Activated naive CD4-positive, alpha-beta T cell treated with anti-CD3 and anti-CD28 coated beads, Interleukin-2, amount 10 ng/mL, durations not matched to agents 7 days and 5 days (primary cell): ENCODE results near the gene E2F3.

Experiments used
- CTCF ChIA-PET: fragments of 350-600 bp; sonication (Branson Sonifier 250); formaldehyde crosslinking; loops from one replicate; lab custom pipeline; 2021; ENCODE audit warnings: antibody characterized with exemption; lab: Charles Lee
- DNase-seq: peaks from one replicate; pipeline ENCODE4 v3.0.0-alpha.2; 2020
- H3K27ac Mint-ChIP-seq: one replicate; pipeline ENCODE4 v1.8.0; 2021; ENCODE audit warnings: mild to moderate bottlenecking, moderate library complexity, mixed read lengths
- H3K27me3 Mint-ChIP-seq: one replicate; pipeline ENCODE4 v1.8.0; 2021; ENCODE audit warnings: mild to moderate bottlenecking, mixed read lengths
- H3K36me3 Mint-ChIP-seq: one replicate; pipeline ENCODE4 v1.8.0; 2021; ENCODE audit warnings: mixed read lengths
- H3K4me1 Mint-ChIP-seq: one replicate; pipeline ENCODE4 v1.8.0; 2021; ENCODE audit warnings: mixed read lengths
- H3K4me3 Mint-ChIP-seq: one replicate; pipeline ENCODE4 v1.8.0; 2021; ENCODE audit warnings: mild to moderate bottlenecking, moderate library complexity, mixed read lengths
- H3K9me3 Mint-ChIP-seq: one replicate; pipeline ENCODE4 v1.8.0; 2021; ENCODE audit warnings: mixed read lengths

Gene E2F3

DNA sequence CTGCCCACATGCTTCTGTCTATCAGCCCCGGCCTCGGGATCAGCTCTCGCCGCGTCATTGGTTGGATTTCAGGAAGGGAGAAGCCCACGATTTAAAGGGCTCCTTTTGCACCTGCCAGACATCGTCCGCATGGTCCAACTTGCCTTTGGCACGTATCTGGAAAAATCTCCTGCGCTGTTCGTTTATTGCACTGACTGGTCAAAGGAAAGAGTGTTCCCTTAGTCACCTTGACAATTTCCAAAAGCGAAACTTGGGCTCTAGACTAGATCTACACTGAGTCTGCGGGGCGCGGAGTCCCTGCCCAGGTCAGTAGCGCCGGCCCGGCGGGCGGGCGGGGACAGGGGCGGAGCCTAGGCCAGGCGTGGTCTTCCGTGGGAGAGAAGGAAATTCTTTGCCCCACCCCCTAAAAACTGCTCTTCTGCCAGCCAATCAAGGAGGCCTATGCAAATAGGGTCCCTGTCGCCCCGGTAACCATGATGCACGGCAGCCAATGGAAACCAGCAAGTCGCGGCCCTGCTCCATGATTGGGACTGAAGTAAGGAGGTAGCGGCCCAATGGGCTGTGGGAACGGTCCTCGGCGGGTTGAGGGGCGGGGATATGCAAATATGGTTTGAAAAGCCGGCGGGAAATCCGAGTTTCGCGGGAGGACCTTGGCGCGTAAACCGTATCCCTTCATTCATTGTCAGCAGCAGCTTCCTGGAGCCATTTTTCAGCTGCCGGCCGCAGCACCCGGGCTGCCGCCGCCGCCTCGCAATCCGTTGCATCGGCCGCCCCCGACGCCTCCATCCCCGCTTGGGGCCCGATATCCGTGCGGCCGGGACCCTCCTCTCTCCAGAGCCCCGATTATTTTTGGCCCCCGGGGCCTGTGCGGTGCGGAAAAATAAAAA lies at the start of gene E2F3:
Gene E2F3 (plus strand): TSS at position 675 of the 887 bp plus-strand sequence. CDS start 354 bp downstream, outside the sequence.
- peaks cover 14% of the 10 kb centered on the region for H3K36me3 Mint-ChIP-seq
- peak within 1 kb of the TSS; percentile 98 for H3K27ac Mint-ChIP-seq
- H3K4me1 Mint-ChIP-seq = peaks cover 43% of the 10 kb centered on the region
- CTCF ChIA-PET = interaction anchor here (0.7 to 1.2 kb wide), 2 partner anchors 82 to 109 kb away, joined by 3 to 4 read pairs; no protein-coding TSS in a partner anchor
- peak; percentile 100 for DNase-seq
- H3K9me3 Mint-ChIP-seq = no peaks in the 10 kb centered on the region
- peak within 1 kb of the TSS; percentile 93 for H3K4me3 Mint-ChIP-seq
- H3K27me3 Mint-ChIP-seq = no peaks in the 10 kb centered on the region

DNA sequence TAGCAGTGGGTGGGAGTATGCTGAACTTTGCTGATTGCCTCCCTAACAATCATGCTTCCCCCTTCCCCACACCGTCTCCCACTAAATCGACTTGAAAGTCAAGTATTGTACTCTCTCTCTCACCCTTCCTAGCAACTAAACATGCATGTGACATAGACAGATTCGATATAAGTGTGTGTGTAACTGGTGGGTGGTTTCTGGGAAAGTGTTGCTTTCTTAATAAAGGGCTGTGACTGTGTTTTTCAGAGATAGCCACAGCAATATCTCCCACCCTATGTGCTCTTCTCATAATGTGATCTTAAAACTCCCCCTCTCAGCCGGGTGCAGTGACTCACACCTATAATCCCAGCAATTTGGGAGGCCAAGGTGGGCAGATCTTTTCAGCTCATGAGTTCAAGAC lies 49.3 kb upstream of the E2F3 start:
- H3K4me3 Mint-ChIP-seq = no peak overlapping the region
- peaks cover 8% of the 10 kb centered on the region for H3K27me3 Mint-ChIP-seq
- H3K9me3 Mint-ChIP-seq = peaks cover 14% of the 10 kb centered on the region
- H3K4me1 Mint-ChIP-seq = no peaks in the 10 kb centered on the region
- CTCF ChIA-PET = no interaction called here
- DNase-seq = no peak
- H3K36me3 Mint-ChIP-seq = peaks cover 5% of the 10 kb centered on the region
- no peak overlapping the region for H3K27ac Mint-ChIP-seq

DNA sequence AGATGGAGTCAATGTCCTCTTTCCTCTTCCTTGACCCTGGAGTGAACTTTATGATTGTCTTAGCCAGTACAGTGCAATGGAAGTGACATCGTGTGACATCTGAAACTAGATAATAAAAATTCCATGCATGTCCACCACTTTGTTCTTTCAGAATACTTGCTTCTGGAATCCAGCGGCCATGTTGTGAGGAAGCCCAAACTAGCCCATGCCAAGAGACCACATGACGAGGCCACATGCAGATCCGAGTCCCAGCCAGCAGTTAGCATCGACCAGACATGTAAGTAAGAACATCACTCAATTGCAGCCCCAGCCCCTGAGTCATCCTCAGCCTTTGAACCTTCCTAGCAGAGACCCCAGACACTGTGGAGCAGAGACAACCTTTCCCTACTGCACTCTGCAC lies 48.5 kb upstream of the E2F3 start:
- Mint-ChIP-seq H3K9me3 (peaks cover 16% of the 10 kb centered on the region), H3K27me3 (peaks cover 8% of the 10 kb centered on the region), H3K36me3 (peaks cover 5% of the 10 kb centered on the region), H3K27ac (no peak overlapping the region), H3K4me1 (no peaks in the 10 kb centered on the region), H3K4me3 (no peak overlapping the region)
- no peak for DNase-seq
- CTCF ChIA-PET = no interaction called here

DNA sequence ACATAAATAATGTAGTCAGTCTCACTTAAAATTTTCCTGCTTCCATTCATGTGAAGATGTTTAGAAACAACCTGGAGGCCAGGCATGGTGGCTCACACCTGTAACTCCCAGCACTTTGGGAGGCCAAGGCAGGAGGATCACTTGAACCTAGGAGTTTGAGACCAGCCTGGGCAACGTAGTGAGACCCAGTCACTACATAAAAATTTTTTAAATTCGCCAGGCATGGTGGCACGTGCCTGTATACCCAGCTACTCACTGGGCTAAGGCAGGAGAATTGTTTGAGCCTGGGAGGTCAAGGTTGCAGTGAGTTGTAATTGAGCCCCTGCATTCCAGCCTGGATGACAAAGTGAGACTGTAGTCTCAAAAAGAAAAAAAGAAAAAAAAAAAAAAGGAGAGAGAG lies 47.3 kb upstream of the E2F3 start:
- H3K36me3 Mint-ChIP-seq = peaks cover 5% of the 10 kb centered on the region
- H3K27ac Mint-ChIP-seq = no peak overlapping the region
- no peak overlapping the region for H3K4me3 Mint-ChIP-seq
- CTCF ChIA-PET = no interaction called here
- H3K27me3 Mint-ChIP-seq = peaks cover 12% of the 10 kb centered on the region
- no peaks in the 10 kb centered on the region for H3K4me1 Mint-ChIP-seq
- H3K9me3 Mint-ChIP-seq = peaks cover 17% of the 10 kb centered on the region
- no peak for DNase-seq

DNA sequence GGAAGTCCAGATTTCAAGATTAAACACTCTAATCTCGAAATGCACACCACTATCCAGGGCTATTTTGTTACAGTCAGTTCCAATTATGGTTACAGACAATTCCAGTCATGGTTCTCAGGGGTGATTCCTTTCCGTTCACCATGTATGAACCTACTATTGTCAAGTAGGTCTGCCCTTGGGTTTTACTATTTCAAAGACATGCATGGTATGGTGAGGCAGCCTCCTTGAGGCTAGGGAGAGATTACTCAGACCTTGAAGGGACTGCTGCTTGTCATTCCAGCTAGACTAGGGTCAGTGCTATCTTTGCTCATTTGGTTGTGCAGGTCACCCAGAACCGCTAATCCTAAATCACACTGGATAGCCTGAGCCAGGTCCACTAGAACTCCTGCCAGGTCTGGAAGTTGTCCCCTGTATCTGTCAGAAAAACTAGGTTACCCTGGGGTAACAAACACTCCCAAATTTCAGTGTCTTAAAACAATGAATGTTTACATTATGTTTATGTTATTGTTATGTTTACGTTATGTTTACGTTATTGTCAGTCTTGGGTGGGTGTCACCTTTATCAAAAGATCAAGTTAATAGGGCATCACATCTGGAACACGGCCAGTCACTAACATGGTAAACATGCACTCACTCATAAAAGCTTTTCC lies 41.1 kb upstream of the E2F3 start:
- no peak for DNase-seq
- peaks cover 9% of the 10 kb centered on the region for H3K27me3 Mint-ChIP-seq
- CTCF ChIA-PET = no interaction called here
- no peak overlapping the region for H3K4me3 Mint-ChIP-seq
- H3K27ac Mint-ChIP-seq = no peak overlapping the region
- peaks cover 5% of the 10 kb centered on the region for H3K36me3 Mint-ChIP-seq
- peaks cover 17% of the 10 kb centered on the region for H3K9me3 Mint-ChIP-seq
- H3K4me1 Mint-ChIP-seq = peaks cover 16% of the 10 kb centered on the region

DNA sequence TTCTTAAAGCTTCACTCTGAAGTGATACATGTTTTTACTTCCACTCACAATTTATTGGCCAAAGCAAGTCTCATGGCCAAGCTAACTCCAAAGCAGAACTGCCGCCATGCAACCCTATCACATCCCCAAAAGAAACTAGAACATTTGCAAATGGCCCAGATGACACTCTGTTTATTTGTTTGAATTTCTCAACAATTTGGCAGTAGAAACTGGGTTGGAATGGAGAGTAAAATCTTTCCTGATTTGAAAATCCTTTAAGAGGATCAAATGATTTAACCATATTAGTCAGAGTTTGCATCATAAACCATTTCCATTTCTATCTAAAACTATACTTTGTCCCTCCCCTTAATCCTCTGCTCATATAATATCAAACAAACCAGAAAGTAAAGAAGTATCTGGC lies 39.1 kb upstream of the E2F3 start:
- no peak overlapping the region for H3K27ac Mint-ChIP-seq
- CTCF ChIA-PET = interaction anchor here (1.5 kb wide), 1 partner anchor 165 kb away, joined by 4 read pairs; no protein-coding TSS in a partner anchor
- no peak for DNase-seq
- H3K4me1 Mint-ChIP-seq = peaks cover 36% of the 10 kb centered on the region
- H3K4me3 Mint-ChIP-seq = no peak overlapping the region
- H3K27me3 Mint-ChIP-seq = peaks cover 9% of the 10 kb centered on the region
- peaks cover 12% of the 10 kb centered on the region for H3K9me3 Mint-ChIP-seq
- peaks cover 5% of the 10 kb centered on the region for H3K36me3 Mint-ChIP-seq

DNA sequence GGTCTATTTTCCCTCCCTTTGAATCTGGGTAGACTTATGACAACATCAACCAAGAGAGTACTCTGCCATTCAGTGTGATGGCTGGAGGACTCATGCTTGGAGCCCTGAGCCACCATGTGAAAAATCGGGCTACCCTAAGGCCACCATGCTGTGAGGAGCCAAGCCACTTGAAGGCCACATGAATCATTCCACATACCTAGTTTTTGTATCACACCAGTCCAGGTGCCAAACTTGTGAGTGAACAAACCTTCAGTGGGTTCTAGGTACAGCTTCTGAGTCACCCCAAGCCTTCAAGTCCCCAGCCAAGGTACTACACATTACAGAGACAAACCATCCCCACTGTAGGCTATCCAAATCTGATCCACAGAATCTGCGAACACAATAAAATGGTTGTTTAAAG lies 37.4 kb upstream of the E2F3 start:
- CTCF ChIA-PET = no interaction called here
- H3K36me3 Mint-ChIP-seq = peaks cover 8% of the 10 kb centered on the region

DNA sequence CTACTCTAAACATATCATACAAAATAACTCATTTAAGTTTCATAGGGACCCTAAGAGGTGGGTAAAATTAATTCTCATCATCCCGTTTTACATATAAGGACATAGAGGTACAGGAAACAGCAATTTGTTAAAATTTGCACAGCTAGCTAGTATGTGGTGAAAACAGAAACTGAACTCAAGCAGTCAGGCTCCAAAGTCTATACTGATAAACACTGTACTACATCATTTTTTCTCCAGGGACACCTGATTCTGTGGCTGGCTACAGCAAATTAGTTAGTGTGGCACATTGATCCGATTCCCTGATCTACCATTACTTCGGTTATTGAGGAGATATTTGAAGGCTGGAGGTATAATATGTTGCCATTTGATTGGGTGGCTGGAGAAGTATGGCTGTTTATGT lies 36.2 kb upstream of the E2F3 start:
- peaks cover 13% of the 10 kb centered on the region for H3K9me3 Mint-ChIP-seq
- H3K27me3 Mint-ChIP-seq = peaks cover 4% of the 10 kb centered on the region
- H3K4me1 Mint-ChIP-seq = peaks cover 59% of the 10 kb centered on the region
- DNase-seq = peak; percentile 24
- CTCF ChIA-PET = interaction anchor here (0.6 to 2.0 kb wide), 8 partner anchors 9 to 165 kb away, joined by 3 to 10 read pairs (median 4); no protein-coding TSS in a partner anchor
- H3K27ac Mint-ChIP-seq = peak overlapping the region; percentile 100
- peaks cover 12% of the 10 kb centered on the region for H3K36me3 Mint-ChIP-seq
- peak overlapping the region; percentile 27 for H3K4me3 Mint-ChIP-seq

More for the DNA sequence above, 37.4 kb upstream of the E2F3 start:
- Mint-ChIP-seq H3K27me3 (peaks cover 4% of the 10 kb centered on the region), H3K27ac (peak overlapping the region; percentile 52), H3K9me3 (peaks cover 9% of the 10 kb centered on the region), H3K4me1 (peaks cover 50% of the 10 kb centered on the region), H3K4me3 (no peak overlapping the region)
- DNase-seq = no peak

DNA sequence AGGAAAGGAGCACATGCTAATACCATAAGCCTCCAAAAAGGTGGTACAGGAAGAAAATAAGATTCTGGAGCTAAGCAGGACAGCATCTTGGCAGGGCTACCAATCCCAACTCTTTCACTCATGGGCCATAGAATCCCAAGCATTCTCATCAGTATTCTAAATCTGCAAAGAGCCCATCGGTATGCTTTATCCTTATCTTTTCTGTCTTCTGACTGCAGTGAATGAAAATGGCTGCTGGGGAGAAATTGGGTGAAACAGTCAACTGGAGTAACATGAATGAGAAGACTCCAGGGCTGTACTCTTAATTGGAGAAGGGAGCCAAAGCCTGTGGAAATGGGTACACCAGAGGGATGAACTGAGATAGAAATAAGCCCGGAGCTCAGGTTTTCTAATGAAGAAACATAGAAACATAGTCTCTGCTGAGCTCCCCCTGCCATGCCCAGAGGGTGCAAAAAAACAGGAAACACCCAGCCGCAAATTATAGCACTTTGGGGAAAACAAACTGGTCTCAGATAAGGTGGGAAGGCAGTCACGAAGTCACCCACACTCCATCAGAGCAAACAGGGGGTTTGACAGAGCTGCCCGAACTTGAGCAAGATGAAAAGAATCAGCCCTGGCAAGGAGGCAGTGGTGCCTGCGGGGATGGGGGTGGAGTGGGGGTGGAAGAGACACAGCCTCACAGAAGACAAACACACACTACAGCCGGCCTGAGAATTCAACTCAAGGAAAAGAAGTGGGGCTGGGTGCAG lies 35.4 kb upstream of the E2F3 start:
- Mint-ChIP-seq H3K27me3 (peaks cover under 1% of the 10 kb centered on the region), H3K4me3 (peak overlapping the region; percentile 64), H3K9me3 (peaks cover 7% of the 10 kb centered on the region), H3K27ac (peak overlapping the region; percentile 100), H3K36me3 (peaks cover 14% of the 10 kb centered on the region), H3K4me1 (peaks cover 65% of the 10 kb centered on the region)
- DNase-seq = peak; percentile 74
- CTCF ChIA-PET = interaction anchor here (0.8 to 2.0 kb wide), 7 partner anchors 12 to 164 kb away, joined by 3 to 10 read pairs (median 3); no protein-coding TSS in a partner anchor

DNA sequence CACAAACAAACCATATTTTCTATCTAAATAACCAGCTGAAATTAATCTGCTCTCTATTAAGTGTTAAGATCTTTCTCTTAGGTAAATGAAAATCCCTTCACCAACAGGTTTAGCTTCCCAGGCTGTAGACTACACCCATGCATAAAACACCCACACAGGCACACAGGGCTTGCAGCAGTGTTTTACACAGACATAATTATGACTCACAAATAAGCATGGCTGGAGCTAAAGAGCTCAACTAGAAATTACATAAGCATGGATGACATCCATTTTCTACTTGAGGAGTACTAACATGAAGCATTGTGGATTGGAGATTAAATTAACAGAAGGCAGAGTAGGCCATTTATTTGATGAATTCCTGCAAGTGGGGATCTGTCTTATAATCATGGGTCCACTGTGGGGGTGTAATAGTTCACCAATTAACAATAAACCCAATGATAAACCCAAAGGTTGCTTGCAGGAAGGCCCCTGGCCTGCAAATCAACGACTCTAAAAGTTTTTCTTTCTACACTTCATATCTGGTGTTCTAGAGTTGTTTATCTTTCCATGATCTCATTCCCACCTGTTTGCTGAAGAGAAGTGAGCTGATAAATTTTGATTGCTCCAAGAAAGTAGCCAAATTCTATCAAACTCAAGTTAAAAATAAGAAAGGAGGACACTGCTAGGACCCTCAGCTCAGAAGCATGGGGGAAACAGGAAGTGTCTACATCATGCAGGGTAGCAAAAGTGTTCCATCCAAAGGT lies 33.8 kb upstream of the E2F3 start:
- CTCF ChIA-PET = interaction anchor here (1.5 to 1.6 kb wide), 2 partner anchors 32 to 37 kb away, joined by 3 to 4 read pairs; no protein-coding TSS in a partner anchor
- Mint-ChIP-seq H3K9me3 (peaks cover 7% of the 10 kb centered on the region), H3K27ac (peak overlapping the region; percentile 100), H3K4me1 (peaks cover 65% of the 10 kb centered on the region), H3K27me3 (no peaks in the 10 kb centered on the region), H3K4me3 (peak overlapping the region; percentile 64), H3K36me3 (peaks cover 16% of the 10 kb centered on the region)
- no peak for DNase-seq

DNA sequence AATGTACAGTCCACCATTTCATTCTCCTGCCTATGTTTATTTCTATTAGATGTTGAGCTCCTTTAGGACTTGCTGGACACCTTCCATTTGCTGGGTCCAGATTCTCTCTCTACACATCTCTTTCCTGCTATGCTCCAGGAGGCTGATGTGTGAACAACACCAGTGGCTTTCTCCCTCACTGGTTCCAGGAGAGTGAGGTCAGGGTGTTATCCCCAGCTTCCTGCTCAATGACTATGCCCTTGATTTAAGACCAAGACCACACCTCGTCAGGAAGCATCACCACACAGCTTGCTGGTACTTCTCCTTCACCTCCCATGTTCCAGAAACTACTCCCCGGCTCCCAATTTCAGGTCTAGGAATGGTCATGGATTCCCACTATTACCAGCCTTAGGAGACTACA lies 31.3 kb upstream of the E2F3 start:
- Mint-ChIP-seq H3K27me3 (no peaks in the 10 kb centered on the region), H3K27ac (no peak overlapping the region), H3K9me3 (peaks cover 3% of the 10 kb centered on the region), H3K4me3 (no peak overlapping the region), H3K4me1 (peaks cover 51% of the 10 kb centered on the region), H3K36me3 (peaks cover 11% of the 10 kb centered on the region)
- DNase-seq = no peak
- CTCF ChIA-PET = no interaction called here

DNA sequence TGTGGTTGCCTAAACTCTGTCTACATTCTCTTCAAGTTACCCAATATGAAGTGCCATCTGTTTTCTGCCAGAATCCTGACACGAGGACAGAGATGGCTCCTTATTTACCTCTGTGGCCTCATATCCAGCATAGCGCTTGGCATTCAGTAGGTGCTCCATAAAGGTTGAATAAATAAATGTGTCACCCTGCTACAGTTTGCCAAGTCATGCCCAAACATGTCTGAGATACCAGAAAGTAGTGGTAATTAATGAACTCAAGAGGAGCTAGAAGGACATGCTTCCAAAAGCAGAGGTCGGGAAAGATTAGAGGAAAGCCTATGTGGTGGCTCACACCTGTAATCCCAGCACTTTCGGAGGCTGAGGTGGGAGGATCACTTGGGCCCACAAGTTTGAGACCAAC lies 30.9 kb upstream of the E2F3 start:
- H3K36me3 Mint-ChIP-seq = peaks cover 11% of the 10 kb centered on the region
- peaks cover 47% of the 10 kb centered on the region for H3K4me1 Mint-ChIP-seq
- no peak overlapping the region for H3K4me3 Mint-ChIP-seq

DNA sequence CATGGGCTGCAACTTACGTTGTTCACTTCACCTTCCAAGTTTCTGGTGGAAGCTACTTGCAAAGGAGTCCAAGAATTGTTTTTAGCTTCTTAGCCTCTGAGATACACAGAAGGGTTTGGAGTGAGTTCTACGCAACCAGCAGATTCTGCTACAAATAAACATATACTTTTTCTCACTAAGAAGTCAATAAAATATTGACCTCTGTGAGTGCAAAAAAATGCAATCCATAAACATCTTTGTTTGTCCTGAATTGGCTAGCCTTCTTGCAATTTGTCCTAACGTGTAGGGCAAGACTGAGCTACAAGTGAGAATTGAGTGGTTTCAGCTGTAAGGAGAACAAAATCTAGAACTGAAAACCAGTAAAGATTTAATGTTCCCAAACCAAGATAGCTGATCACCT lies 26.2 kb upstream of the E2F3 start:
- Mint-ChIP-seq H3K27ac (no peak overlapping the region), H3K4me1 (peaks cover 24% of the 10 kb centered on the region), H3K9me3 (peaks cover 1% of the 10 kb centered on the region), H3K36me3 (peaks cover 3% of the 10 kb centered on the region), H3K27me3 (peaks cover 5% of the 10 kb centered on the region), H3K4me3 (no peak overlapping the region)
- no peak for DNase-seq
- CTCF ChIA-PET = no interaction called here

More for the DNA sequence above, 30.9 kb upstream of the E2F3 start:
- Mint-ChIP-seq H3K27ac (no peak overlapping the region), H3K9me3 (peaks cover 3% of the 10 kb centered on the region), H3K27me3 (peaks cover under 1% of the 10 kb centered on the region)
- CTCF ChIA-PET = no interaction called here
- no peak for DNase-seq
